Spleen (tissue), 7 donors: ENCODE results near the gene VPS54.

Source experiments
- CTCF ChIP-seq, 11 experiments: fragments of 200-600 bp in 7 of 11; fragments of 450-650 bp in 4 of 11; sonication (generic) in 4 of 11; IDR thresholded peaks in 8 of 11; conservative IDR thresholded peaks in 3 of 11; 1 replicate in 7 of 11; 2 replicates in 4 of 11; pipeline versions ENCODE4 v1.4.0 to v1.8.0; 2016 to 2021; ENCODE audit warnings: antibody characterized with exemption in 11 of 11, inconsistent platforms in 4 of 11, mild to moderate bottlenecking in 1 of 11
- POLR2A ChIP-seq, 3 donors: fragments of 450-650 bp; IDR thresholded peaks; one replicate each; pipeline ENCODE4 v1.5.1; 2017; ENCODE audit warnings: antibody characterized with exemption in 3 of 3, mild to moderate bottlenecking in 1 of 3
- POLR2AphosphoS5 ChIP-seq, 3 donors: sonication (generic); formaldehyde crosslinking; IDR thresholded peaks; one replicate each; pipeline ENCODE4 v1.5.1; 2017; ENCODE audit warnings: antibody characterized with exemption in 3 of 3
- donor health status: DM: no; HTN: no; CAD: no; lungs with moderate emphysema.
- donor health status: DM: no; HTN: no; CAD: no.
- donor health status: DM: no; HTN: no; CAD: no.

DNA sequence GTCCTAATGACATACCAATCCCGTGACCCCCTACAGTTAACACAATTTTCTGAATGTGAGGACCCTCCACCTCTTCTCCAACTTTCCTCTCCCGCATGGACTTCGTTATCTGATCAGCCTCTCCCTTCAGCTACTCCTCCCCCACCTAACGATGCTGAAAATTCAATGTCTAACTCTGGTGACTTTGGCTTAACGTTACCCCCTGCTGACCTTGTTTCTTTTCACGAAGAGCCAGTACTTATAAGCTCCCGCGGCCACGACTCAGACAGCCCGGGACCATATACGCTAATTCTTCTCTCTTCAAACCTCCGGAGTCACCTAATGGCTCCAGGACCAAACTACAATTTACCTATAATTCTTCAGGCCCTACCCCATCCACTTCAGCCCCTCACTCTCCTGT, 29.2 kb downstream of the VPS54 start:
- TF ChIP-seq CTCF (IDR thresholded peaks at IDR 0.05 in 8 of 11, conservative IDR thresholded peaks at IDR 0.05 in 3 of 11) (no peak), POLR2A (IDR thresholded peaks at IDR 0.05) (no peak), POLR2AphosphoS5 (IDR thresholded peaks at IDR 0.05) (no peak)
